GM12891 (cell line): ENCODE data around the gene NAPB. TPM values are rescaled to one million over a fixed set of nuclear protein-coding genes. Genes with fewer than 3 reads are reported as not detected.
"Not testable (repeated sequence)": the region's sequence is repeated elsewhere in the genome, so short reads cannot be mapped to it uniquely, and the experiment has no call there.

ENCODE experiments used
- DNase-seq: peaks from one replicate; pipeline ENCODE4 v3.0.0; 2011; ENCODE audit warnings: low spot score; ENCODE audit not compliant: insufficient read length
- FAIRE-seq: peaks from 2 replicates; lab custom pipeline; 2011; peaks lifted over from hg19 to GRCh38; lab: Jason Lieb, UNC
- PAX5 ChIP-seq: IDR thresholded peaks from 2 replicates; pipeline ENCODE4 v1.6.1; 2011; ENCODE audit warnings: low read length, moderate library complexity, mild to moderate bottlenecking; ENCODE audit not compliant: insufficient read depth, severe bottlenecking
- POLR2A ChIP-seq: IDR thresholded peaks from 2 replicates; pipeline ENCODE4 v1.6.1; 2011; ENCODE audit warnings: low read depth, low read length, control low read depth
- POLR2AphosphoS5 ChIP-seq: IDR thresholded peaks from 2 replicates; pipeline ENCODE4 v1.6.1; 2011; ENCODE audit warnings: low read depth, low read length, control low read depth
- POU2F2 ChIP-seq: IDR thresholded peaks from 2 replicates; pipeline ENCODE4 v1.6.1; 2011; ENCODE audit warnings: low read depth, mild to moderate bottlenecking, control low read depth, low read length, moderate library complexity
- SPI1 ChIP-seq: IDR thresholded peaks from 2 replicates; pipeline ENCODE4 v1.6.1; 2011; ENCODE audit warnings: low read depth, low read length, control low read depth
- TAF1 ChIP-seq: IDR thresholded peaks from 2 replicates; pipeline ENCODE4 v1.6.1; 2011; ENCODE audit warnings: low read depth, low read length, control low read depth
- polyA plus RNA-seq: library from polyadenylated mRNA; unstranded; fragments of >200 nt; gene quantifications from one replicate; pipeline ENCODE4 v1.2.1, GENCODE V29; 2012; ENCODE audit warnings: low read depth, missing spikeins, inconsistent platforms; ENCODE audit not compliant: missing spikeins

The NAPB gene
- polyA plus RNA-seq: 7.1 TPM

GRCh38 chr20:23420943-23421931, at the start of gene NAPB:
TSS of gene NAPB (minus strand) at chr20:23421488. CDS start at chr20:23421402, 86 bp downstream.
- TF ChIP-seq POLR2AphosphoS5 (peak; percentile 71), POLR2A (peak; percentile 57; the same call in 1 of the 2 replicates), PAX5 (peak; percentile 89), POU2F2 (no peak), TAF1 (peak; percentile 56; the same call in 1 of the 2 replicates), SPI1 (no peak)
- DNase-seq: peak; percentile 87
- peak; percentile 96 for FAIRE-seq

- FAIRE-seq, DNase-seq: not testable (repeated sequence)
Observed at GRCh38 chr20:23466961-23467360, 45.7 kb upstream of the NAPB start.

GRCh38 chr20:23461180-23461579, 39.9 kb upstream of the NAPB start:
- TF ChIP-seq POLR2AphosphoS5: no peak
- no peak for TF ChIP-seq PAX5
- TF ChIP-seq POLR2A: no peak
- no peak for TF ChIP-seq SPI1
- TF ChIP-seq POU2F2: no peak
- no peak for TF ChIP-seq TAF1
- DNase-seq (no peak), FAIRE-seq (no peak)

GRCh38 chr20:23459461-23460150, 38.3 kb upstream of the NAPB start:
- no peak for DNase-seq
- no peak for FAIRE-seq
- TF ChIP-seq POLR2A (no peak), TAF1 (no peak), PAX5 (no peak), POLR2AphosphoS5 (no peak), POU2F2 (no peak), SPI1 (no peak)

GRCh38 chr20:23456873-23457272, 35.6 kb upstream of the NAPB start:
- DNase-seq (no peak), FAIRE-seq (no peak)
- TF ChIP-seq POU2F2: no peak
- TF ChIP-seq SPI1: no peak
- no peak for TF ChIP-seq PAX5
- no peak for TF ChIP-seq POLR2A
- TF ChIP-seq TAF1: no peak
- no peak for TF ChIP-seq POLR2AphosphoS5

- FAIRE-seq: no peak
- TF ChIP-seq POLR2A (no peak), POLR2AphosphoS5 (no peak), POU2F2 (no peak), TAF1 (no peak), SPI1 (no peak), PAX5 (no peak)
Observed at GRCh38 chr20:23456409-23456808, 35.1 kb upstream of the NAPB start.

GRCh38 chr20:23455639-23456038, 34.4 kb upstream of the NAPB start:
- TF ChIP-seq PAX5: no peak
- TF ChIP-seq SPI1: no peak
- no peak for TF ChIP-seq POU2F2
- TF ChIP-seq POLR2AphosphoS5: no peak
- TF ChIP-seq POLR2A: no peak
- no peak for TF ChIP-seq TAF1
- FAIRE-seq: no peak
- DNase-seq: no peak

More at GRCh38 chr20:23456409-23456808, 35.1 kb upstream of the NAPB start:
- no peak for DNase-seq

- TF ChIP-seq SPI1 (no peak), PAX5 (no peak), POLR2A (no peak), POU2F2 (no peak), TAF1 (no peak), POLR2AphosphoS5 (no peak)
- no peak for FAIRE-seq
- DNase-seq: no peak
Observed at GRCh38 chr20:23454816-23455215, 33.5 kb upstream of the NAPB start.

- TF ChIP-seq POLR2A: no peak
- no peak for TF ChIP-seq POU2F2
- no peak for TF ChIP-seq PAX5
- no peak for TF ChIP-seq POLR2AphosphoS5
- TF ChIP-seq SPI1: no peak
- no peak for TF ChIP-seq TAF1
- no peak for DNase-seq
- FAIRE-seq: peak; percentile 63
Observed at GRCh38 chr20:23453549-23454543, 32.6 kb upstream of the NAPB start.
